Stimulated activated CD8-positive, alpha-beta memory T cell treated with anti-CD3 and anti-CD28 coated beads, Interleukin-15, amount 100 ng/mL, for 24 hours (primary cell): ENCODE measurements around the gene DLG2.

Experiments
- DNase-seq: peaks from one replicate; pipeline ENCODE4 v3.0.0-alpha.2; 2020; ENCODE audit warnings: low read depth

Gene DLG2

DNA sequence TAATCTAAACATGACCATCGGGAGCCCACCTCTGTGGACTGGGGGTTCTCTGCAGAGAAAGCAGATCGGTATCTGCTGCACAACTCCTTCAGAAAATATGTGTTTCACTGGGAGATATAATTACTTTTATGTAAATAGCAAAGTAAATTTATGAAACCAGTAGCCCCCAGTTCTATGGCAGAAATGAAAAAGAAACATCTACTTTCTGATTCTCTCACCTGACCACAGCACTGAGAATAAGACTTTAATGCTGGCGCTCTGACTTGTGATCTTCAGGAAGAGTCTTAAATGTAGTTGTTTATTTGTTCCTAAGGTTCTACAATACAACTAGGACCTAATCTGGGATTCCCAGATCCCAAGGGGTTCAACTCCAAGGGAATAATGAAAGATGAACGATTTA is 518.0 kb downstream of the DLG2 start:
- no peak for DNase-seq

DNA sequence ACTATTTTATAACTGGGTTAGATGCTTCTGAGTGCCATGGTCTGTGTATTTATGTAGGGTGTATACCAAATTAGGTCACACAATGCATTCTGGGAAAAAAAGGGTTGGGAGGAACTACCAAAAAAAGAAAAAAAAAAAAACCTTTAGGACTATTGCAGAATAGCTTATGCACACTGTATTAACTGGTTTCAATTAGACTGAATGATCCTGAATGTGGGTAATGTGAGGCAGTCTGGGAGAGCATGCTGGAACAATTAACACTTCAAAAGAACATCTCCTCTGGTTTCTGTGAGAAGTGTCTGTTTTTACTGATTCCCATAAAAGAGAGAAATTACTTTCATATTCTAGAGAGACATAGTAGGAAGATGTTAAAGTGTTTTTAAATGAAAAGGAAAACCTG is 521.3 kb downstream of the DLG2 start:
- DNase-seq = no peak

DNA sequence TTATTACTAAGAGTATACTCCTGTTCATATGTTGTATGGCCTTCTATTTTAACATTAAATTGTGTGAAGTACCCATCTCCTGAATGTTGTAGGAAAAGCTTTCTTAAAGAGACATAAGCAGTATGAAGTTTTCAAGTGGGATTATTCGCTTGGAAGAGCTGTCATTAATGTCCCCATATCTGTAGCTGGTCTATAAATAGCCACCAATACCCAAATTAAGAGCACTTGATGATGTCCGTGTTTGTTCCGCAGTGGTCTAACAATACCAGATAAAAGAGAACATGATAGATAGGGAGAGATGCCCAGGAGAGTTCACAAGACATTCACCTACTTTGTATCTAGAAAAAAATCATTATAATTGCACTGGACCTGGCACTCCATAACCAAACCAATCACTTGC is 527.6 kb downstream of the DLG2 start:
- DNase-seq = no peak

DNA sequence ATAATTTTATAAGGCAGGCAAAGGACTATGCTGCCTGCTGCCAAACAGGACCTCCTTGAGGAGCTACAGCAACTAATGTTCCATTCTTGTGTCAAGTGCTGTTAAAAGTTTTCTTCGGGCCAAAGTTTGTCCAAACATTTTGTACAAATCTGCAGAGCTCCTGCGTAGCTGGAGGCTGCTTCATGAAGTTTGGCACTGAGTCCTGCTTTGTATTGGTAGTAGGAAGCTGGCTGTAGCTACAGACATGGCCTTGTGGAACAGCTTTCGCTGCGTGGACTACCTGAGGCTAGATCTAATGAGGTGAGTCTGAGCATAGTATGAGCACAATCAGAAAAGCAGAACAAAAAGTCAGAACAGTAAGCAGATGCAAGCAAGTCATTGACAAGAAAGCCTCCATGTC is 528.1 kb downstream of the DLG2 start:
- no peak for DNase-seq

DNA sequence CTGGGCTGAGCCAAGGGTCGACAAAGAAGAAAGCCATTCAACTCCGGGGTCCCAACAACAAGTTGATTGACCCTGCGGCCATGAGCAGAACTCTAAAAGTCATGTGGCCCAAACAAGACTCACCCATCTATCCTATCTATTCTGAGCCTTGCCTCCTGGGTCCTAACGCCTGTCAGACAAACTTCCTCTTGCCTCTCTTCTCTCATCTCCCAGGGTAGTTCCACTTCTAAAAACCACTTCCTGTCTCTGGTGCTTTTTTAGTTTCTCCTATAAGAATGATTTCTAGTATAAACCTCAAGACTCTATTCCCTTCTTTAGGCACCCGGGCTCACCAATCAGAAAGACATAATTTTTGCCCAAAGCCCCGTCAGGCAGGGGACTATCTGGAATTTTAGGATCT is 530.2 kb downstream of the DLG2 start:
- DNase-seq = no peak

DNA sequence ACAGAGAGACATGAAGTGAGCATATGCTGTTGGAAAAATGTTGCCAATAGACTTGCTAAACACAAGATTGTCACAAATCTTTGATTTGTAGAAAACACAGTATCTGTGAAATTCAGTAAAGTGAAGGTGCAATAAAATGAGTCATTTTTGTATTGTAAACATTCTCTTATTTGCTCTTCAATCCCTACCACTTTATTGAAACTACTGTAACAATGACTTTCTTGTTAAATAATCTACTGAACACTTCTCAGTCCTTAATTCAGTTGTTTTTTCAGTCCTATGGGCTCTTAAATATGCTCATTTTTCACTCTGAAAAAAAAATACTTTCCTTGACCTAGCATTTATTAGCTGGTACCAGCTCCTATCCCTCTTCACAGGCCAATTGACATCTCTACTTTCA is 531.9 kb downstream of the DLG2 start:
- no peak for DNase-seq

DNA sequence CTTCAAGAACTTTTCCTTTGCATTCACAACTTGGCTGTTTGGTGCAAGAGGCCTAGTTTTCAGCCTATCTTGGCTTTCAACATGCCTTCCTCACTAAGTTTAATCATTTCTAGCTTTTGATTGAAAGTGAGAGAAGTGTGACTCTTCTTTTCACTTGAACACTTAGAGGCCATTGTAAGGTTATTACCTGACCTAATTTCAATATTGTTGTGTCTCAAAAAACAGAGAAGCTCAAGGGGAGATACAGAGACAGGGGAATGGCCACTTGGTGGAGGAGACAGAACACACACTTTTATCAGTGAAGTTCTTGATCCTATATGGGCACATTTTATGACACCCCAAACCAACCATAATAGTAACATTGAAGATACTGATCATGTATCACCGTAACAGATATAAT is 532.3 kb downstream of the DLG2 start:
- DNase-seq = no peak

DNA sequence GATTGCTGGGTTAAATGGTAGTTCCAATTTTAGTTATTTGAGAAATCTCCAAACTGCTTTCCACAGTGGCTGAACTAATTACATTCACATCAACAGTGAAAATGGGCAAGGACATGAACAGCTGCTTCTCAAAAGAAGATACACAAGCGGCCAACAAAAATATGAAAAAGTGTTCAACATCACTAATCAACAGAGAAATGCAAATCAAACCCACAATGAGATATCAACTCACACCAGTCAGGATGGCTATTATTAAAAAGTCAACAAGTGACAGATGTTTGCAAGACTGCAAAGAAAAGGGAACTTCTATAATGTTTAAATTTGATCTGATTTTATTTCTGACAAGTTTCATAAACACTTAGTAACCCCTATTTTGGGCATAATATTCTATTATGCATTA is 537.5 kb downstream of the DLG2 start:
- no peak for DNase-seq

DNA sequence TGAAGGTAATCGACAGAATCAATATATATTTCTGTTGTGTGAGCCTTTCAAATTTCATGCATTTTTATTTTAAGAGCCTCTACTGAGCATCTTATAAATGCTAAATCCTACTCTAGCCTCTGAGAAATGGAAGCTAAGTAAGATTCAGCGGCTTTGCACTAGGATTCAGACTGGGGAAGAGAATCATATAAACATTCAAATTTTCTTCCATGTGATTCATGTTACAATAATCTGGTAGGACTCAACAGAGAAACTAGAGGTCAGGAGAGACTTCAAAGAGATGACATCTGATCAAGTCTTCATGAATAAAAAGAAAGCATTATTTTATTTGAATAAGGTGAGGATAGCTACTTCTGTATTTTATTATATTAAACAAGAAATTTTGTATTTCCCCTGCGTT is 538.9 kb downstream of the DLG2 start:
- DNase-seq = no peak

DNA sequence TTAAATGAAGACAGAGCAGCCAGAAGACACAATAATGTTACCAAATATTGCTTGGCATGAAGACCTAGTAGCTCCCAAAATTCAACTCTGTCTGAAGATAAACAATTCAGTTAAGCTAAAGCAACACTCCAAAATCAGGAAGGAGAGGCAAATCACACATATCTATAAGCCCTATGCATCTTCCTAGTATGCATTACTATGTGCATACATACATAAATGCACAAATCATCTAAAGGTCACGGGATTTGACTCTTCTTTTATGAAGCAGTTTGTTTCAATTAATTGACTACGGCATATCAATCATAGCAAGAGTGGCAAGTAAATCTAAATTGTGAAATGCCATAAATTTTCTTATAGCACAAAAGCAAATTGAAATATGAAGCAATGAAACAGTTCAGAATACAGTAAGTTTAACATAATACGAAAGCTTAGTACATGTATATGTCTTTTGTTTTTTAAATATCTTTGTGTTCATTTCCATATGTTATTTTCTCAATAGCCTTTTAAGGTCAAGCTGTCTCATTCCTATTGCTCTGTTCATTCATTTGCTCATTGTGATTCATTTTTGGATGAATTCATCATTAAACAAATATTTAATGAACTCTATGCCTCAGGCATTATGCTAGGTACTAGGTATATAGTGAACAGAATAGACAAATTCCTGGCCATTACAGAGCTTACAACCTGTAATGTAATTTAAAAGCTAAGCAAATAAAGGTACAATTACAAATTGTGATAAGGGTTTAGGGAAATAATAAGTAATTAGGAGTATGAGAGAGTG is 540.5 kb downstream of the DLG2 start:
- DNase-seq = no peak

DNA sequence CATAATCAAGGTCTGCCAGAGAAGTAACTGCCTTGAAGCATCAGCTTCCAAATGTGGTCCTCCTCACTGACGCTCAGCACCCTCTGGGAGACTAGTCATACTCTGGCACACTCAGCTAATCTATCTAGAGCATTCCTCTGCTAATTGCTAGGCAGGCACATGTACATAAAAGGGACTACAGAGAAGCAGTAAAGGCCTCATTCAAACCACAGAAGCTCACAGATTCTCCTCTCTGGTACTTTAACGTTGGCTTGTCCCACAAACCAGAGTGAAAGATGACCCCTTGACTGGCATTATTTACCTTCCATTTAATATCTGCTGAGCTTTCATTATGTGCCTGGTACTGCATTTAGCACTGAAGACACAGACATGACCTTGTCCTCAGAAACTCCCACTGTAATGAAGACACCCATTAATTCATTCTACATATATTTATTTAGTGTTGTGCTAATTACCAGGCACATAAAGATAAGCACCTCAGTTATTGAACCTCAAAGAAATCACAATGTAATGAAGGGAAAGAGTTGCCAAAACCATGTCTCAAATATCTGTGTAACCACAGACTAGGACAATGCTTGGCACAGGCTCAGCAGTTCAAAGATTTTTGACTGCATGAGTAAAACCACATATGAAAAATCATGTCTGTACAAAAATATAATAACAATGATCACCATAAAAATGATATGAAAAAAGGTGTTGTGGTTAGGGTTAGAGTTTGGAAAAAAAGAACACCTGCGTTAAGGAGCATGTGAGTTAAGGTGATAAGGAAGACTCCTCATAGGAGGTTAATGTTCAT is 550.4 kb downstream of the DLG2 start:
- no peak for DNase-seq

DNA sequence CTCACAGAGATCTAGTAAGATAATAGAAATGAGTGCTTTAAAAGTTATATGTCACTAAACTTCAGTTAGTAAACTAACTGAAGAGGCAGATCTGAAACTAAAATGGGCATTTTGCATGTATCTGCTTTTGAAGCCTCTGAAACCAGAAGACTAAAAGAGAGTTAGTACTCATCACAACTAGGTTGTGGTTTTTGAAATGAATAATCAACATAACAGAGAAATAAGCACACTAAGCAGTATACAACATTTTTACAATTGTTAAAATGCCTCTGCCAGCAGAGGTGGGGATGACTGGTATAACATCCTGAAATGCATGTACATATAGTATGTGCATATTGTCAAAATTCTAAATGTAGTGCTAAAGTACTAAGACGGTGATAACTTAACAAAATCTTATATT is 564.5 kb downstream of the DLG2 start:
- no peak for DNase-seq

DNA sequence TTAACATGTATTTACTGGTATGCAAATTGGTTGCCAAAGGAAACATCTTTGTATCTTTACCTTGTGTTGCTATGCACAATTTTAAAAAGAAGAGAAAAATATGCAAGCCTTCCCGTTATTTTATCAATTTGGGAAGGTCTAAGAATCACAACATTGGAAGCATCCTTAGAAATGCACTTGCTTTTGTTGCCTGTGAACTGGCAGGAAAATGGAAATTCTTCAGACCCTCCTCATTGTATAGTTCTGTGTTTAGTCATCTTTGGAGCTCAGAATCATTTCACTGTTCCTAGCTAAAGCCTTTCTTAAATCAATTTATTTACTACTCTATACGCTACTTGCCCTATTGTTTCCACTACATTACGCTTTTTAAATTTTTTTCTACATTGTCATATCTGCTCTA is 574.5 kb downstream of the DLG2 start:
- DNase-seq = no peak

DNA sequence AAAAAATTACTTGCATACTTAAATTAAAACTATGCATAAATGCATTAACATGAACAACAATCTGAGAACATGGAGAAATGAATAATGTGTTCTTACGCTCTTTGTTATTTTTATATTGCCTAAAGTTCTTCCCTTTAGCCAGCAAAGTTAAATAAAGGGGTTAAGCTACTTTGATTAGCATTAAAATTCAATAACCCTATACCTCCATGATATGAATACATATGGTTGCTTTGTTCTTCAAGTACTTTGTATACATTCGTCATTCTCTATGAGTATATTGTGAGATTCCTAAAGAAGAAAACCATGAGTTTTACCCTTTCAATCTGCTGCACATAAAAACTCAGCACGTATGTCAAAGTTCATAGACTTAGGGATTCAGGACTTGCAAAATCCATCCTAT is 578.3 kb downstream of the DLG2 start:
- no peak for DNase-seq

DNA sequence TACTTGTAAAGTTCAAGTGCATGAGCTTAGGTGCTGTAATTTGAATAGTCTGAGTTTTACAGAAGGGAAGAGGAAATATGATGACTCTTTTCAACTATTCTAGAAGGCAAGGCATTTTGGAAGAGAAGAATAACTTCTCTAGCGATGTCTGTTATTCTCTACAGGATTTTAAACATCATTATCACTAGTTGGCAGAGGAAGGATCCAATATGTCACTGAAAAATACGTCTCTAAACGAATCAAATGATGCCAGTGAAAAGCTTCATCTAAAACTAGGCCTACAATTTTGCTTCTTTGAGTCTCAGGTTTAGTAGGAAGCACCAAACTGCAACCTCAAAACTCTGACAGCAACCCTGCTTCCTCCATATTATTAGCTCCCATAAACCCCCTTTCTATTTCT is 581.4 kb downstream of the DLG2 start:
- DNase-seq = no peak

DNA sequence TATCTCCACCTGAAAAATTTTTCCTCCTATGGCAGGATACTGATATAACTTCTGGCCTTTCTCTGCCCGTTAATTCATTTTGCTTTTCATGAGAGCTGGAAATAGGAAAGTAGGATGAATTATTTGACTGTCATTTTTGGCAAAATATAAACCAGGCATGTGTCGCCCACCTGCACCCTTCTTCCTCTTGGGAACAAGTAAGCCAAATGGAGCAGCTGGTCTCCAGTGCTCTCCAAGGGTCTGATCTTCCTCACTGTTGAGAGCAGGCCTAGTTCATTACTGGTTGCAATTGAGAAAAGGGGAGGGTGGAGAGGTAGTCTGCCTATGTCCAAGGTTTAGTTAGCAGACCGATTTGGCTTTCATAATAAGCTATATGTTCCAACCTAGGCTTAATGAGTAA is 582.2 kb downstream of the DLG2 start:
- no peak for DNase-seq

DNA sequence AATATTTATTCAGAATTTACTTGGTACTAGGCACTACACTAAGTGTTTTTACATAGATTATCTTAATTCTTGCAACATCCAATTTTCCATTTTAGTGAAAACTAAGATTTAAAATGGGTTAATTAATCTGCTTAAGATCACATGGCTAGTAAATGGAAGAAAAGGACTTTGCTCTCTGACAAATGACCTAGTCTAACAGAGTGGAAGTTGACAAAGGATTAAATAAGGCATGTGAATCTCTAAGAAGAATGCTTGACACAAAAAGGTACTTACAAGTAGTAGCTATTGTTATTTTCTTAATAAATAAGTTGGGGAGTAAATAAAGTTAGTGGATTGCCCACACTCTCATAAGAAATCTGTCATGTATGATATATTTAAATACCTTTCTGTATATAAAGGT is 584.8 kb downstream of the DLG2 start:
- no peak for DNase-seq

DNA sequence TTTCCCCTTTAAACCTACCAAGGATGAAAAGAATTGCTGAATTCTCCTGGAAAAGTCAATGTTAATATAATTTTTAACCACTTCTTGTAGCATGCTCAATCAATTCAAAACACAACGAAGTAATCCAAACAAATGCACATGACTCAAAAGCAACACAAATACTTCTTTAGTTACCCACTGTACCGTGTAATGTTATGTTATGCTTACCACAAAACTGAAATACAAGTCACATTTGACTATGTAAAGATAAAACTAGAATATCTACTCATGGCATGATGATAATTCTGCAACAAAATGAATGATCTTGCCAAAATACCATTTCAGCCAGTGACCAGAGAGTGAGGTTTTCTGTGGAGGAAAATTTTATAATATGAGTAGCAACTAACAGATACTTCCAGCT is 587.0 kb downstream of the DLG2 start:
- no peak for DNase-seq

DNA sequence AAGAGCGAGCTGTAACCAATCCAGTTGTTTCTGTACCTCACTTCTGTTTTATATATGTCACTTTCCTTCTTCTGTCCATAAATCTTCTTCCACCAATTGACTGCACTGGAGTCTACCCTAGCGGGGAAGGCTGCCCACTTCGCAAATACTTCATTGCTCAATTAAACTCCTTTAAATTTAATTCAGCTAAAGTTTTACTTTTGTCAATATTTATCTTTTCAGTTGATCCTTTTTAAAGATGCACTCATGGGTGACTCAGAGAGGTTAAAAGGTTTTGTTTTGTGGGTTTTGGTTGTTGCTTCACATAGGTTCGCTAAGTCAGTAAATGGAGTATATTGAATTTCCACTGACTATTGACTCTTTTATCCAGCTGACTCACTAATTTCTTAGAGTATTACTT is 597.2 kb downstream of the DLG2 start:
- DNase-seq = no peak

DNA sequence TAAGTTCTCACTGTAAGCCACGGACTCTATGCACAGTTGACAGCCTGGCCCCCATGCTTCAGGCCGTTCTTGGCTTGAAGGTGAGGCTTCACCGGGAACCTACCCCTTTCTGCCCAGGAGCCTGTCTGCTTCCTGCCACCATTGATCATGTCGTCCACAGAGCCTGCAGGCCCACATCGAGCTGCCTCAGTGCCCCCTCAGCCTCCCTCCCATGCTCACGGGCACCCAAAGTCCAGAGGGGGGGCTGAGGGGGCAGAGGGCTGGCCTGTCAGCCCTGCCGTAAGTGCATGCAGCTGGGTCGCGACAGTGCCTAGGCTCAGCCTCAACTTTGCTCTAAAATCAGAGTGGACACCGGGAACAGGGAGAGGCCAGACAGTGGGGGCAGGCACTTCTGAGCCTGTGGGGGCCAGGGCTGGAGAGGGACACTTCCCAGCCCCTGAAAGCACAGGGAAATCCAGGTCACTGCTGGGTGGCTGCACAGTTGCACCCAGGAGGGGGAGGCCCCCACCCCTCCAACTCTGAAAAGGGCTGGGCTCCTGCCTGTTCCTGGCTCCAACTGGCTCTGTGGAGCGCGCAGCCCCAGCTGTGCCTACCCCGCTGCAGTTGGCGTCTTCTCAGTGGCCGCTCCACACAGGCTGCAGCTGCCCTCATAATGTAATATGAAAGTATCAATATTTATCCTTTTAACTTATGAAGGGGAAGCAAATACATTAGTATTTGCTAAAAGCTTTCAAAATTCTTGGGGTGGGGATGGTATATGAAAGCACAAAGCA is 598.6 kb downstream of the DLG2 start:
- DNase-seq = no peak

DNA sequence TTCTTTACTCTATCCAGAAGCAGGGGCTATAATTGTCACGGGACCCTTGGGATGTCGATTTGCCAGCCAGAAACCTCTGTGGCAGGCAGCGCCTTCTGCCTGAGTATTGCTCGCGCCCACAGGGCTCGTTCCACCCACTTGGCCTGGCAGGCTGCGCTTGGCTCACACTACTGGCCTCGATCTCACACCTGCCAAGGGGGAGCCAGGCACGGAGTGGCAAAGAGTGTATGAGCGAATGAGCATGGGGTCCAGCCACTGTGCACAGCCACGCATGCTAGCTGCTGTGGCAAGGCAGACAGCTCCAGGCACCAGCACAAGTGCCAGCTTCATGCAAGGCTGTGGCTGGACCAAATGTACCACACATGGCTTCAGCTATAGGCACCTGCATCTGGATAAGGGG is 599.8 kb downstream of the DLG2 start:
- no peak for DNase-seq

DNA sequence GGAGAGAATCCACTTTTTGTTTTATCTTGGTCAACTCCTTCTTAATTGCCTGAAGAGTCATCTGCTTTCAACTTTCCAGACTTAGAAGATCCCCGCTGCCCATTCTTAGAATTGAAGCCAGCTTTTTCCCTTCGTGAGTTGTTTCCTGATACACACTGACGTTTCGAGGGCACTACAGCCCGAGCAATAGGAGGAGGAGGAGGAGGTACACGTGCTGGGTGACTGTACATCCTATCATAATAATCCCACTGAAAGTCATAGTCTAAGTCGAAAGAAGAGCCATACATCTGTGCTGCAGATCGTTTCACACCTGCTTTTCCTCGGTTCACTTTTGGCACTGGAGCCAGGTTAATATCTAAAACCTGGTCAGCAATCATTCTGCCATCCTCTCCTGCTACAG is 606.1 kb downstream of the DLG2 start:
- no peak for DNase-seq

DNA sequence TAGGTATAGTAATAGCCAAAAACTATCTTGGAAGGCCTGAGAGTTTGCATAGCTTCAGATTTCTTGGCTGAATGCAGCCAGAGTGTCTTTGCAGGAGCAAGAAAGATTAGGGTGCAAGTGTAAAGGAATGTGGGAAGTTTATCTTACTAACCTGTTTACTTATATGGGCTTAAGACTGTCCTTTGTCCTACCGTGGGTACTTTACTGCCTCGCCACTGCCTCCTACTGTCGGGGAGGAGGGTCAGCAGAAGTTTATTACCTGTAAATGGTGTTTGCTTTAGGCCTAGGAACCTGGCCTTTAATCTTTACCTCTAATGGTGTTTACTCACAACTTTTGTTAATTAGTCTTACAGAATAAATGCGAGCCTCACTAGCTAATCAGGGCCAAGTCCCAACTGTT is 633.8 kb downstream of the DLG2 start:
- DNase-seq = no peak
